Mesenchymal stem cell (in vitro differentiated cells and primary cell): ENCODE data around the gene FHOD1.

Experiments used
- DNase-seq: peaks from one replicate; pipeline ENCODE4 v3.0.0-alpha.2; 2013
- H2AFZ ChIP-seq: one replicate; pipeline ENCODE4 v1.6.1; 2013; ENCODE audit warnings: low read depth, mild to moderate bottlenecking, control low read depth, inconsistent platforms, low read length, moderate library complexity
- H2AK5ac ChIP-seq: 2 replicates; pipeline ENCODE4 v1.6.1; 2013; ENCODE audit warnings: low read length, moderate library complexity, mild to moderate bottlenecking, inconsistent platforms; ENCODE audit not compliant: severe bottlenecking
- H2BK120ac ChIP-seq: one replicate; pipeline ENCODE4 v1.6.1; 2013; ENCODE audit warnings: low read depth, mild to moderate bottlenecking, inconsistent platforms, low read length, moderate library complexity
- H2BK12ac ChIP-seq, 2 experiments: one replicate each; pipeline ENCODE4 v1.6.1; 2013; ENCODE audit warnings: inconsistent platforms in 2 of 2, low read length in 2 of 2, mild to moderate bottlenecking in 2 of 2, moderate library complexity in 2 of 2, control low read depth in 1 of 2
- H2BK15ac ChIP-seq: one replicate; pipeline ENCODE4 v1.6.1; 2013; ENCODE audit warnings: mild to moderate bottlenecking, low read depth, inconsistent platforms; ENCODE audit not compliant: poor library complexity, severe bottlenecking
- H2BK5ac ChIP-seq: 2 replicates; pipeline ENCODE4 v1.6.1; 2013; ENCODE audit warnings: low read depth, mild to moderate bottlenecking, low read length, control low read depth, inconsistent platforms; ENCODE audit not compliant: poor library complexity, severe bottlenecking
- H3K14ac ChIP-seq, 2 experiments: one replicate each; pipeline ENCODE4 v1.6.1; 2013; ENCODE audit warnings: inconsistent platforms in 2 of 2, low read length in 2 of 2, control low read depth in 1 of 2, mild to moderate bottlenecking in 1 of 2, moderate library complexity in 1 of 2
- H3K18ac ChIP-seq, 2 experiments: one replicate each; pipeline ENCODE4 v1.6.1; 2013; ENCODE audit warnings: inconsistent platforms in 2 of 2, low read length in 2 of 2, control low read depth in 1 of 2, low read depth in 1 of 2, mild to moderate bottlenecking in 1 of 2
- H3K23ac ChIP-seq, 2 experiments: one replicate each; pipeline ENCODE4 v1.6.1; 2013; ENCODE audit warnings: inconsistent platforms in 2 of 2, low read length in 2 of 2, mild to moderate bottlenecking in 2 of 2, moderate library complexity in 2 of 2, control low read depth in 1 of 2
- H3K27ac ChIP-seq: 2 replicates; pipeline ENCODE4 v1.5.1; 2013; ENCODE audit warnings: mild to moderate bottlenecking, moderate library complexity, low read length, control low read depth, inconsistent platforms; ENCODE audit not compliant: poor library complexity, severe bottlenecking
- H3K27me3 ChIP-seq, 2 experiments: 2 replicates each; pipeline versions ENCODE4 v1.6.1 to v1.7.0; 2013; ENCODE audit warnings: low read length in 2 of 2, mild to moderate bottlenecking in 2 of 2, moderate library complexity in 2 of 2, control low read depth in 1 of 2, inconsistent platforms in 1 of 2; ENCODE audit not compliant: control insufficient read depth in 1 of 2, insufficient read depth in 1 of 2
- H3K36me3 ChIP-seq, 2 experiments: 2 replicates each; pipeline versions ENCODE4 v1.6.1 to v1.7.0; 2013; ENCODE audit warnings: low read length in 2 of 2, control low read depth in 1 of 2, inconsistent platforms in 1 of 2, low read depth in 1 of 2, mild to moderate bottlenecking in 1 of 2; ENCODE audit not compliant: insufficient read depth in 2 of 2, control insufficient read depth in 1 of 2
- H3K4ac ChIP-seq, 2 experiments: one replicate each; pipeline ENCODE4 v1.6.1; 2013; ENCODE audit warnings: inconsistent platforms in 2 of 2, low read length in 2 of 2, mild to moderate bottlenecking in 2 of 2, moderate library complexity in 2 of 2, control low read depth in 1 of 2, low read depth in 1 of 2
- H3K4me1 ChIP-seq: 2 replicates; pipeline ENCODE4 v1.6.1; 2013; ENCODE audit warnings: low read depth, low read length, control low read depth; ENCODE audit not compliant: control insufficient read depth, insufficient read depth
- H3K4me2 ChIP-seq: 2 replicates; pipeline ENCODE4 v1.6.1; 2013; ENCODE audit warnings: low read length, mild to moderate bottlenecking, inconsistent platforms; ENCODE audit not compliant: poor library complexity, severe bottlenecking
- H3K4me3 ChIP-seq, 2 experiments: 2 replicates each; pipeline versions ENCODE4 v1.5.1 to v1.7.0; 2013; ENCODE audit warnings: low read length in 2 of 2, mild to moderate bottlenecking in 2 of 2, control low read depth in 1 of 2, low read depth in 1 of 2; ENCODE audit not compliant: insufficient read depth in 1 of 2
- H3K79me1 ChIP-seq: replicated peaks from 2 replicates; pipeline ENCODE4 v1.6.1; 2013; ENCODE audit warnings: mild to moderate bottlenecking, control low read depth, low read length, inconsistent platforms; ENCODE audit not compliant: poor library complexity, severe bottlenecking
- H3K9ac ChIP-seq: 2 replicates; pipeline ENCODE4 v1.7.0; 2013; ENCODE audit warnings: mild to moderate bottlenecking, low read length, moderate library complexity
- H3K9me3 ChIP-seq: 2 replicates; pipeline ENCODE4 v1.7.0; 2013; ENCODE audit warnings: mild to moderate bottlenecking, low read length; ENCODE audit not compliant: control insufficient read depth
- H4K8ac ChIP-seq: one replicate; pipeline ENCODE4 v1.6.1; 2013; ENCODE audit warnings: inconsistent platforms, mild to moderate bottlenecking, low read length, moderate library complexity
- H4K91ac ChIP-seq: one replicate; pipeline ENCODE4 v1.6.1; 2013; ENCODE audit warnings: mild to moderate bottlenecking, low read length, inconsistent platforms
- WGBS: methylation state at CpG from one replicate; pipeline ENCODE4 v1.1.7; 2013; ENCODE audit warnings: mixed read lengths; 5-methylcytosine and 5-hydroxymethylcytosine counted together

Gene FHOD1

GRCh38 chr16:67275321-67275720, 28.0 kb upstream of the FHOD1 start:
- H2BK120ac ChIP-seq, result no peak overlapping the region
- no peak for DNase-seq
- no peak overlapping the region for H3K27ac ChIP-seq
- peak overlapping the region; percentile 20 for H2AK5ac ChIP-seq
- H3K79me1 ChIP-seq, result peaks cover 4% of the 10 kb centered on the region
- H2BK12ac ChIP-seq, result no peak overlapping the region
- no peak overlapping the region for H4K8ac ChIP-seq
- no peak overlapping the region for H3K18ac ChIP-seq
- no CpG with 5 or more reads among the region's 2 CpGs for WGBS
- H3K36me3 ChIP-seq, result peaks cover 21 to 48% of the 10 kb centered on the region in 2 experiments
- H4K91ac ChIP-seq, result no peak overlapping the region
- no peak overlapping the region for H3K23ac ChIP-seq
- H3K4ac ChIP-seq, result peak overlapping the region in 1 of 2 experiments; percentile 35
- no peak overlapping the region for H2AFZ ChIP-seq
- no peaks in the 10 kb centered on the region for H3K9me3 ChIP-seq
- no peak overlapping the region for H3K4me3 ChIP-seq
- peaks cover 32% of the 10 kb centered on the region for H3K4me1 ChIP-seq
- H3K27me3 ChIP-seq, result no peaks in the 10 kb centered on the region
- H3K4me2 ChIP-seq, result no peak overlapping the region
- H3K14ac ChIP-seq, result no peak overlapping the region
- peak overlapping the region; percentile 48 for H3K9ac ChIP-seq
- H2BK15ac ChIP-seq, result no peak overlapping the region
- no peak overlapping the region for H2BK5ac ChIP-seq

- H2BK5ac ChIP-seq, result no peak overlapping the region
- peak overlapping the region; percentile 23 for H3K9ac ChIP-seq
- H3K27me3 ChIP-seq, result no peaks in the 10 kb centered on the region
- peaks cover 11% of the 10 kb centered on the region for H3K4me1 ChIP-seq
- no peak overlapping the region for H2AK5ac ChIP-seq
- no peak overlapping the region for H3K4me3 ChIP-seq
- no peak overlapping the region for H4K91ac ChIP-seq
- peak overlapping the region in 1 of 2 experiments; percentile 61 for H2BK12ac ChIP-seq
- no peak overlapping the region for H3K4me2 ChIP-seq
- peak overlapping the region in 1 of 2 experiments; percentile 21 for H3K4ac ChIP-seq
- 100% methylated on average over 4 of the region's 4 CpGs for WGBS
- DNase-seq, result no peak
- H3K23ac ChIP-seq, result no peak overlapping the region
- peak overlapping the region; percentile 13 for H2BK15ac ChIP-seq
- no peak overlapping the region for H3K27ac ChIP-seq
- H3K14ac ChIP-seq, result no peak overlapping the region
- H4K8ac ChIP-seq, result no peak overlapping the region
- H3K9me3 ChIP-seq, result no peaks in the 10 kb centered on the region
- H3K79me1 ChIP-seq, result peaks cover 4% of the 10 kb centered on the region
- no peak overlapping the region for H2AFZ ChIP-seq
- no peak overlapping the region for H3K18ac ChIP-seq
- H3K36me3 ChIP-seq, result peaks cover 19 to 40% of the 10 kb centered on the region in 2 experiments
- no peak overlapping the region for H2BK120ac ChIP-seq
Observed at GRCh38 chr16:67271446-67271845, 24.2 kb upstream of the FHOD1 start.

GRCh38 chr16:67270931-67271338, 23.7 kb upstream of the FHOD1 start:
- peaks cover 2% of the 10 kb centered on the region for H3K79me1 ChIP-seq
- no peak overlapping the region for H2BK15ac ChIP-seq
- WGBS, result 97% methylated on average over 9 of the region's 11 CpGs
- peak overlapping the region; percentile 23 for H3K9ac ChIP-seq
- H2BK120ac ChIP-seq, result no peak overlapping the region
- H3K14ac ChIP-seq, result no peak overlapping the region
- H3K18ac ChIP-seq, result no peak overlapping the region
- no peaks in the 10 kb centered on the region for H3K27me3 ChIP-seq
- no peak overlapping the region for H2BK5ac ChIP-seq
- no peak overlapping the region for H2AFZ ChIP-seq
- H4K8ac ChIP-seq, result no peak overlapping the region
- no peak overlapping the region for H3K4ac ChIP-seq
- no peak overlapping the region for H3K23ac ChIP-seq
- peaks cover 9% of the 10 kb centered on the region for H3K4me1 ChIP-seq
- H3K4me2 ChIP-seq, result no peak overlapping the region
- no peak overlapping the region for H2AK5ac ChIP-seq
- no peak overlapping the region for H3K27ac ChIP-seq
- no peak for DNase-seq
- no peak overlapping the region for H3K4me3 ChIP-seq
- H3K36me3 ChIP-seq, result peaks cover 16 to 38% of the 10 kb centered on the region in 2 experiments
- H2BK12ac ChIP-seq, result no peak overlapping the region
- peak overlapping the region; percentile 34 for H4K91ac ChIP-seq
- no peaks in the 10 kb centered on the region for H3K9me3 ChIP-seq

- H2BK120ac ChIP-seq, result no peak overlapping the region
- H2AFZ ChIP-seq, result no peak overlapping the region
- no peaks in the 10 kb centered on the region for H3K79me1 ChIP-seq
- H4K8ac ChIP-seq, result peak overlapping the region; percentile 35
- no peak overlapping the region for H3K14ac ChIP-seq
- H3K27me3 ChIP-seq, result no peaks in the 10 kb centered on the region
- no peak overlapping the region for H3K4ac ChIP-seq
- no peak overlapping the region for H3K23ac ChIP-seq
- DNase-seq, result peak; percentile 50
- H2BK15ac ChIP-seq, result no peak overlapping the region
- peak overlapping the region; percentile 67 for H2AK5ac ChIP-seq
- peak overlapping the region in 1 of 2 experiments; percentile 4 for H2BK12ac ChIP-seq
- H3K9ac ChIP-seq, result peak overlapping the region; percentile 85
- H3K4me1 ChIP-seq, result peaks cover 9% of the 10 kb centered on the region
- no peak overlapping the region for H4K91ac ChIP-seq
- H3K4me2 ChIP-seq, result no peak overlapping the region
- H3K18ac ChIP-seq, result peak overlapping the region in 1 of 2 experiments; percentile 64
- peaks cover 16 to 31% of the 10 kb centered on the region in 2 experiments for H3K36me3 ChIP-seq
- H3K9me3 ChIP-seq, result no peaks in the 10 kb centered on the region
- 67% methylated on average over 4 of the region's 5 CpGs for WGBS
- H3K27ac ChIP-seq, result no peak overlapping the region
- peak overlapping the region; percentile 47 for H2BK5ac ChIP-seq
- H3K4me3 ChIP-seq, result no peak overlapping the region
Observed at GRCh38 chr16:67269766-67270165, 22.5 kb upstream of the FHOD1 start.
